Nephron progenitor cell (in vitro differentiated cells): ENCODE results near the gene CACNA1H.

Experiments used
- DNase-seq: peaks from one replicate; pipeline ENCODE4 v3.0.0; 2021
- H3K27ac Mint-ChIP-seq: 2 replicates; pipeline ENCODE4 v1.8.0; 2021; ENCODE audit warnings: mild to moderate bottlenecking, moderate library complexity, mixed read lengths
- H3K27me3 Mint-ChIP-seq: 2 replicates; pipeline ENCODE4 v1.8.0; 2021; ENCODE audit warnings: mild to moderate bottlenecking, low read depth, mixed read lengths; ENCODE audit not compliant: poor library complexity
- H3K36me3 Mint-ChIP-seq: 2 replicates; pipeline ENCODE4 v1.8.0; 2021; ENCODE audit warnings: low read depth, mixed read lengths
- H3K4me1 Mint-ChIP-seq: 2 replicates; pipeline ENCODE4 v1.8.0; 2021; ENCODE audit warnings: mixed read lengths
- H3K4me3 Mint-ChIP-seq: 2 replicates; pipeline ENCODE4 v1.8.0; 2021; ENCODE audit warnings: mild to moderate bottlenecking, moderate library complexity, mixed read lengths
- H3K9me3 Mint-ChIP-seq: 2 replicates; pipeline ENCODE4 v1.8.0; 2021; ENCODE audit warnings: mild to moderate bottlenecking, moderate library complexity, mixed read lengths
- CTCF ChIP-seq: fragments of 200-600 bp; sonication (generic); IDR thresholded peaks from 2 replicates; pipeline ENCODE4 v1.5.0; 2021; ENCODE audit warnings: antibody characterized with exemption

CACNA1H gene

GRCh38 chr16:1208239-1208830, 55.4 kb downstream of the CACNA1H start:
- H3K4me3 Mint-ChIP-seq = no peak overlapping the region
- H3K27ac Mint-ChIP-seq = no peak overlapping the region
- TF ChIP-seq CTCF = no peak
- H3K27me3 Mint-ChIP-seq = peaks cover 3% of the 10 kb centered on the region
- no peak for DNase-seq
- no peaks in the 10 kb centered on the region for H3K9me3 Mint-ChIP-seq
- H3K36me3 Mint-ChIP-seq = peaks cover 5% of the 10 kb centered on the region
- H3K4me1 Mint-ChIP-seq = no peaks in the 10 kb centered on the region

- H3K36me3 Mint-ChIP-seq = no peaks in the 10 kb centered on the region
- no peak overlapping the region for H3K27ac Mint-ChIP-seq
- no peaks in the 10 kb centered on the region for H3K9me3 Mint-ChIP-seq
- DNase-seq = no peak
- TF ChIP-seq CTCF = no peak
- H3K4me3 Mint-ChIP-seq = no peak overlapping the region
- no peaks in the 10 kb centered on the region for H3K4me1 Mint-ChIP-seq
- H3K27me3 Mint-ChIP-seq = peaks cover 3% of the 10 kb centered on the region
Measured at GRCh38 chr16:1209081-1209480, 56.2 kb downstream of the CACNA1H start.

GRCh38 chr16:1210461-1210860, 57.6 kb downstream of the CACNA1H start:
- no peak overlapping the region for H3K4me3 Mint-ChIP-seq
- no peak for DNase-seq
- H3K36me3 Mint-ChIP-seq = no peaks in the 10 kb centered on the region
- no peak overlapping the region for H3K27ac Mint-ChIP-seq
- no peaks in the 10 kb centered on the region for H3K4me1 Mint-ChIP-seq
- H3K9me3 Mint-ChIP-seq = no peaks in the 10 kb centered on the region
- H3K27me3 Mint-ChIP-seq = peaks cover under 1% of the 10 kb centered on the region
- no peak for TF ChIP-seq CTCF

GRCh38 chr16:1211451-1212268, 58.8 kb downstream of the CACNA1H start:
- Mint-ChIP-seq H3K4me3 (no peak overlapping the region), H3K27ac (no peak overlapping the region), H3K27me3 (no peaks in the 10 kb centered on the region), H3K9me3 (no peaks in the 10 kb centered on the region), H3K4me1 (no peaks in the 10 kb centered on the region), H3K36me3 (no peaks in the 10 kb centered on the region)
- no peak for DNase-seq
- no peak for TF ChIP-seq CTCF

GRCh38 chr16:1212616-1213194, 59.8 kb downstream of the CACNA1H start:
- Mint-ChIP-seq H3K27ac (no peak overlapping the region), H3K4me3 (no peak overlapping the region), H3K4me1 (no peaks in the 10 kb centered on the region), H3K36me3 (no peaks in the 10 kb centered on the region), H3K9me3 (no peaks in the 10 kb centered on the region), H3K27me3 (no peaks in the 10 kb centered on the region)
- no peak for TF ChIP-seq CTCF
- DNase-seq = no peak
